IMR-90 (cell line): ENCODE data around the gene SGCE.

ENCODE experiments used
- CEBPB ChIP-seq: IDR thresholded peaks from 2 replicates; pipeline ENCODE4 v1.6.1; 2012; ENCODE audit warnings: low read depth, low read length, improper control_type of control experiment
- MAFK ChIP-seq: IDR thresholded peaks from 2 replicates; pipeline ENCODE4 v1.6.1; 2012; ENCODE audit warnings: low read depth, low read length, improper control_type of control experiment
- MXI1 ChIP-seq: IDR thresholded peaks from 2 replicates; pipeline ENCODE4 v1.6.1; 2012; ENCODE audit warnings: low read depth, mild to moderate bottlenecking, low read length, moderate library complexity, borderline replicate concordance
- POLR2A ChIP-seq: IDR thresholded peaks from 2 replicates; pipeline ENCODE4 v1.6.1; 2012; ENCODE audit warnings: mild to moderate bottlenecking, low read depth, low read length
- RAD21 ChIP-seq: IDR thresholded peaks from 2 replicates; pipeline ENCODE4 v1.6.1; 2012; ENCODE audit warnings: low read length, improper control_type of control experiment
- SMC3 ChIP-seq: fragments of 150-350 bp; IDR thresholded peaks from 2 replicates; pipeline ENCODE4 v1.6.1; 2016; ENCODE audit warnings: low read depth, mild to moderate bottlenecking, antibody characterized with exemption, low read length, moderate library complexity
- TF ChIP-seq, protein P1 (sequence below): conservative IDR thresholded peaks from 2 replicates; pipeline ENCODE4 v1.5.1; 2012; ENCODE audit warnings: mild to moderate bottlenecking, low read depth, low read length, improper control_type of control experiment
- TF ChIP-seq, protein P2 (sequence below): fragments of 150-350 bp; IDR thresholded peaks from 2 replicates; pipeline ENCODE4 v1.6.1; 2016; ENCODE audit warnings: low read depth, mild to moderate bottlenecking, low read length, moderate library complexity, borderline replicate concordance
- TF ChIP-seq, protein P3 (sequence below): fragments of 150-350 bp; IDR thresholded peaks from 2 replicates; pipeline ENCODE4 v1.6.1; 2017; ENCODE audit warnings: mild to moderate bottlenecking, antibody characterized with exemption, low read length, low read depth

DNA sequence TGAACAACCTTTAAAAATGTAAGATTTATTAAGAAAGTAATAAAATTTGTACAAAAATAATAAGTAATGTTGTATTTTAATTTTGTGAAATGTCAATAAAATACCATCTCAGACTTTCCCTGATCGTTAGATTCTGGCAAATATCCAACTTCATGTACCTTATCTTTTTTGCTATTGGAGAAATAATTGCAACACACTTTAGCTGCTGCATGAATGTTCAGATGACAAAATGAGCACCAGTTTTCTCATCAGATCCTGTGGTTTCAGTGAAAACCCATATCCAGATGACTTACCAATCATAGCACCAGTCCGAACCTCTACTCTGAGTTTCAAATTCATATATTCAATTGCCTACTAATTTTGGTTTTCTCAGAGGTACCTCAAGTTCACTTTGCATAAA is 76.5 kb downstream of the SGCE start:
- TF ChIP-seq, protein P1, sequence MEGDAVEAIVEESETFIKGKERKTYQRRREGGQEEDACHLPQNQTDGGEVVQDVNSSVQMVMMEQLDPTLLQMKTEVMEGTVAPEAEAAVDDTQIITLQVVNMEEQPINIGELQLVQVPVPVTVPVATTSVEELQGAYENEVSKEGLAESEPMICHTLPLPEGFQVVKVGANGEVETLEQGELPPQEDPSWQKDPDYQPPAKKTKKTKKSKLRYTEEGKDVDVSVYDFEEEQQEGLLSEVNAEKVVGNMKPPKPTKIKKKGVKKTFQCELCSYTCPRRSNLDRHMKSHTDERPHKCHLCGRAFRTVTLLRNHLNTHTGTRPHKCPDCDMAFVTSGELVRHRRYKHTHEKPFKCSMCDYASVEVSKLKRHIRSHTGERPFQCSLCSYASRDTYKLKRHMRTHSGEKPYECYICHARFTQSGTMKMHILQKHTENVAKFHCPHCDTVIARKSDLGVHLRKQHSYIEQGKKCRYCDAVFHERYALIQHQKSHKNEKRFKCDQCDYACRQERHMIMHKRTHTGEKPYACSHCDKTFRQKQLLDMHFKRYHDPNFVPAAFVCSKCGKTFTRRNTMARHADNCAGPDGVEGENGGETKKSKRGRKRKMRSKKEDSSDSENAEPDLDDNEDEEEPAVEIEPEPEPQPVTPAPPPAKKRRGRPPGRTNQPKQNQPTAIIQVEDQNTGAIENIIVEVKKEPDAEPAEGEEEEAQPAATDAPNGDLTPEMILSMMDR = no peak
- no peak for TF ChIP-seq POLR2A
- TF ChIP-seq, protein P2, sequence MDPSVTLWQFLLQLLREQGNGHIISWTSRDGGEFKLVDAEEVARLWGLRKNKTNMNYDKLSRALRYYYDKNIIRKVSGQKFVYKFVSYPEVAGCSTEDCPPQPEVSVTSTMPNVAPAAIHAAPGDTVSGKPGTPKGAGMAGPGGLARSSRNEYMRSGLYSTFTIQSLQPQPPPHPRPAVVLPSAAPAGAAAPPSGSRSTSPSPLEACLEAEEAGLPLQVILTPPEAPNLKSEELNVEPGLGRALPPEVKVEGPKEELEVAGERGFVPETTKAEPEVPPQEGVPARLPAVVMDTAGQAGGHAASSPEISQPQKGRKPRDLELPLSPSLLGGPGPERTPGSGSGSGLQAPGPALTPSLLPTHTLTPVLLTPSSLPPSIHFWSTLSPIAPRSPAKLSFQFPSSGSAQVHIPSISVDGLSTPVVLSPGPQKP = no peak
- no peak for TF ChIP-seq MXI1
- no peak for TF ChIP-seq RAD21
- TF ChIP-seq, protein P3, sequence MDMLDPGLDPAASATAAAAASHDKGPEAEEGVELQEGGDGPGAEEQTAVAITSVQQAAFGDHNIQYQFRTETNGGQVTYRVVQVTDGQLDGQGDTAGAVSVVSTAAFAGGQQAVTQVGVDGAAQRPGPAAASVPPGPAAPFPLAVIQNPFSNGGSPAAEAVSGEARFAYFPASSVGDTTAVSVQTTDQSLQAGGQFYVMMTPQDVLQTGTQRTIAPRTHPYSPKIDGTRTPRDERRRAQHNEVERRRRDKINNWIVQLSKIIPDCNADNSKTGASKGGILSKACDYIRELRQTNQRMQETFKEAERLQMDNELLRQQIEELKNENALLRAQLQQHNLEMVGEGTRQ = no peak
- TF ChIP-seq CEBPB = no peak
- TF ChIP-seq SMC3 = no peak
- no peak for TF ChIP-seq MAFK
